NT2/D1 (cell line): ENCODE data around the gene ARHGAP42.

Source experiments
- DNase-seq: peaks from one replicate; pipeline ENCODE4 v3.0.0-alpha.2; 2011; ENCODE audit warnings: low read depth, low spot score
- H3K27me3 ChIP-seq: 2 replicates; pipeline ENCODE4 v1.6.0; 2011; ENCODE audit warnings: mild to moderate bottlenecking; ENCODE audit not compliant: insufficient read length, insufficient read depth
- H3K36me3 ChIP-seq: 2 replicates; pipeline ENCODE4 v1.6.1; 2011; ENCODE audit warnings: mild to moderate bottlenecking, low read length, mixed read lengths; ENCODE audit not compliant: insufficient read depth, insufficient read length
- H3K4me1 ChIP-seq: 2 replicates; pipeline ENCODE4 v1.5.1; 2011; ENCODE audit not compliant: insufficient read depth, insufficient read length
- H3K4me3 ChIP-seq: 2 replicates; pipeline ENCODE4 v1.5.1; 2011; ENCODE audit warnings: low read depth; ENCODE audit not compliant: insufficient read length
- H3K9ac ChIP-seq: 2 replicates; pipeline ENCODE4 v1.6.0; 2011; ENCODE audit warnings: low read depth; ENCODE audit not compliant: insufficient read length
- H3K9me3 ChIP-seq: 2 replicates; pipeline ENCODE4 v1.5.1; 2011; ENCODE audit warnings: mild to moderate bottlenecking, low read length; ENCODE audit not compliant: insufficient read depth
- SUZ12 ChIP-seq: IDR thresholded peaks from 2 replicates; pipeline ENCODE4 v1.6.1; 2011; ENCODE audit not compliant: insufficient read length, insufficient read depth; ENCODE audit errors: extremely low read depth
- YY1 ChIP-seq: IDR thresholded peaks from 2 replicates; pipeline ENCODE4 v1.6.1; 2011; ENCODE audit not compliant: insufficient read length, insufficient read depth
- ZNF274 ChIP-seq: IDR thresholded peaks from 2 replicates; pipeline ENCODE4 v1.6.1; 2011; ENCODE audit warnings: mild to moderate bottlenecking, low read depth, low read length

ARHGAP42 gene, protein sequence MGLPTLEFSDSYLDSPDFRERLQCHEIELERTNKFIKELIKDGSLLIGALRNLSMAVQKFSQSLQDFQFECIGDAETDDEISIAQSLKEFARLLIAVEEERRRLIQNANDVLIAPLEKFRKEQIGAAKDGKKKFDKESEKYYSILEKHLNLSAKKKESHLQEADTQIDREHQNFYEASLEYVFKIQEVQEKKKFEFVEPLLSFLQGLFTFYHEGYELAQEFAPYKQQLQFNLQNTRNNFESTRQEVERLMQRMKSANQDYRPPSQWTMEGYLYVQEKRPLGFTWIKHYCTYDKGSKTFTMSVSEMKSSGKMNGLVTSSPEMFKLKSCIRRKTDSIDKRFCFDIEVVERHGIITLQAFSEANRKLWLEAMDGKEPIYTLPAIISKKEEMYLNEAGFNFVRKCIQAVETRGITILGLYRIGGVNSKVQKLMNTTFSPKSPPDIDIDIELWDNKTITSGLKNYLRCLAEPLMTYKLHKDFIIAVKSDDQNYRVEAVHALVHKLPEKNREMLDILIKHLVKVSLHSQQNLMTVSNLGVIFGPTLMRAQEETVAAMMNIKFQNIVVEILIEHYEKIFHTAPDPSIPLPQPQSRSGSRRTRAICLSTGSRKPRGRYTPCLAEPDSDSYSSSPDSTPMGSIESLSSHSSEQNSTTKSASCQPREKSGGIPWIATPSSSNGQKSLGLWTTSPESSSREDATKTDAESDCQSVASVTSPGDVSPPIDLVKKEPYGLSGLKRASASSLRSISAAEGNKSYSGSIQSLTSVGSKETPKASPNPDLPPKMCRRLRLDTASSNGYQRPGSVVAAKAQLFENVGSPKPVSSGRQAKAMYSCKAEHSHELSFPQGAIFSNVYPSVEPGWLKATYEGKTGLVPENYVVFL

DNA sequence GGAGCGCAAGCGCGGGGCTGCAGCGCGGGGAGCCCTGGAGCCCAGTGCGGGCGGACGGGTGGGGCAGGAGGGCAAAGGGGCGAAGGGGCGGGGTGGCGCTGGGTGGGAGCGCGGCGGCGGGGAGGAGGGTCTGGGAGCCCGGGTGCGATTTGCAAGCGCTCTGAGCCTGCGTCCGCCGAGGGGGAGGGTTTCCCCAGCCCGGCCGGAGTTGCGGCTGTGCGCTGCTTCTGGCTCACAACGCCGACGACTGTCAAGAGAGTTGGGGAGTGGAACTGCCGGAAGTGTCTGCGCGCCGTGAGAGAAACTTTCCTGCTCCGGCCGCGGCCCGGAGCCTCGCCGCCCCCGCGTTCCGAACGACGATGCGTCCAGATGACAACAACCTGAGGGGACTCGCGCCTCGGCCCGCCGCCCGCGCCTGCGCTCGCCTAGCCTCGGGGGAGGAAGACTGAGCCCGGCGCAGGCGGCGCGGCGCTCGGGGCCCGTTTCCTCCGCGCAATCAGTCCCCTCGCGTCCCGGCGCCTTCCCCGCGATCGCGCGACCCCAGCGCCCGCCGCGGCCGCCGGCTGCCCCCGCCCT, at the start of gene ARHGAP42:
Gene ARHGAP42 (plus strand): TSS at position 235 of the 576 bp plus-strand sequence. CDS start 391 bp downstream, outside the sequence.
- no peaks in the 10 kb centered on the region for H3K27me3 ChIP-seq
- peak within 1 kb of the TSS; percentile 57 for H3K4me3 ChIP-seq
- H3K9me3 ChIP-seq: no peaks in the 10 kb centered on the region
- H3K9ac ChIP-seq: peak within 1 kb of the TSS; percentile 75
- H3K4me1 ChIP-seq: no peaks in the 10 kb centered on the region
- peak; percentile 70 for DNase-seq
- peaks cover 10% of the 10 kb centered on the region for H3K36me3 ChIP-seq
- no peak for TF ChIP-seq YY1
- no peak for TF ChIP-seq ZNF274
- TF ChIP-seq SUZ12: no peak

DNA sequence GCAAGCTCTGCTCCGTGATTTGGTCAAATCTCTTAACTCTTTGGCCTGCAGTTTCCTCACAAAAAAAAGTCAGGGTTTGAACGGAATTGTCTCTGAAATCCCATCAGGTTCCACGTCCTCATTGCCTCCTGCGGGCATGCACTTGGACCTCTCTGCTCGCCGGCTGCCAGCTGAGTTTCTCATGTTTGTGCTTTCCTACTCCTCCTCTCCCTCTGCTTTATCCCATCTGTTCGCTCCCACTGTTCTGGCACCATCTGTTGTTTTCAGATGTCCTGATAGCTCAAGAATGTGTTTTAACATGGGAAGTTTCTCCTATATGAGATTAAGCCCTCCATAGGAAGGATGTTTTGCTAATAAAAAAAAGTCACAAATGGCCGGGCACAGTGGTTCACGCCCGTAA, 49.4 kb upstream of the ARHGAP42 start:
- Histone ChIP-seq H3K9me3 (no peaks in the 10 kb centered on the region), H3K4me3 (no peak overlapping the region), H3K9ac (no peak overlapping the region), H3K4me1 (no peaks in the 10 kb centered on the region), H3K36me3 (no peaks in the 10 kb centered on the region), H3K27me3 (no peaks in the 10 kb centered on the region)
- no peak for TF ChIP-seq ZNF274
- no peak for TF ChIP-seq SUZ12
- TF ChIP-seq YY1: no peak
- DNase-seq: no peak

DNA sequence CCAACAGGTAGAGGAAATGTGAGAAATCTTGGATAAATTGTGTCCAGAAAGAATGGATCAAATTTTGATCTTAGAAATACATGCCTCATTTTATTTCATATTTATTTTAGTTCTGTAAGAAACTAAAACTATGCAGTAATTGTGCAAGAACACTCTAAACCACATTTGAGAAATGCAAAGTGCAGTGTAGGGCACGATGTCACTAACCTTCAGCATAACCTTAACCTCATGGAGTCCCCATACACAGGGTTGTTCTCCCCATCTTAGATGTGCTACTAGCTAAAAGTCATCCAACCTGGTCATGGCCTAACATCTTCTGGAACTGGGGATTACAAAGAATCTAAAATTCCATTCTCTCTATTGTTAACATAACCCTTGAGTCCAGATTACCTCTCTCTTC, 48.4 kb upstream of the ARHGAP42 start:
- no peak for DNase-seq
- H3K4me3 ChIP-seq: no peak overlapping the region
- H3K36me3 ChIP-seq: no peaks in the 10 kb centered on the region
- no peaks in the 10 kb centered on the region for H3K4me1 ChIP-seq
- no peak for TF ChIP-seq ZNF274
- no peak for TF ChIP-seq SUZ12
- no peak for TF ChIP-seq YY1
- no peaks in the 10 kb centered on the region for H3K27me3 ChIP-seq
- no peaks in the 10 kb centered on the region for H3K9me3 ChIP-seq
- H3K9ac ChIP-seq: no peak overlapping the region

DNA sequence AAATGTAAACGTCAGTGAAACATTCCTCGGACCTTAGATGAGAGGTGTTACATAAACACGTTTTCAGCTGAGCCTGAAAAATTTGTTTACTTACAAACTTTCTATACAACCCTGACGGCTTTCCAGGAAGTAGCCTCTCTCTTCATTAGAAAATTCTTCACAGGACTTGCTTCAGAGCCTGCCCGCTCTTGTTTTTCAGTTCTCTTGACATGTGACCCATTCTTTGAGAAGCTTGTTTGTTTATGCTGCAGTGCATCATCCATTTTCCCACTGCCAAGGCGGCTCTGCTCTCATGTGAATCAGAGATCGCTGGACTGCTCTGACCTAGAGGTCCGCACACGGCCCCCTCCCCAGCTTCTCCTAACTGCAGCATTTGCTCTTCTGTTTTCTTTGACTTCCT, 47.9 kb upstream of the ARHGAP42 start:
- Histone ChIP-seq H3K4me1 (no peaks in the 10 kb centered on the region), H3K4me3 (no peak overlapping the region)
- TF ChIP-seq SUZ12 (no peak), ZNF274 (no peak), YY1 (no peak)

DNA sequence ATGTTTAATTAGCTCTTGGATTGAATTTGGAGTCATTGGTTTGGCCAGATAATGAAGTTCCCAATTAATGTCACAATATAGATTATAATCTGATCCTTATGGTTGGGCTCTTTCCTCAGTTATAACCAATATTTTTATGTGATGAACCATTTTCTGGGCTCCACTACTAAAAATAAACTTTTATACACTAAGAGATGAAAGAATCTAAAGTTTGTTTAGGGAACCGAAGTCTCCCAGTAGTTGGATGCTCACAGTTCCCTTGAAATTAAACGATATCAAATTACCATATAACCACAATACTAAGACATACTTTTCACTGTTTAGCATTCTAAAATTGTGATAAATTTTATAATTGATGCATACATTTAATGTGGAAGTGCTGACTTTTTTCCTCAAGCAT, 47.0 kb upstream of the ARHGAP42 start:
- no peak overlapping the region for H3K4me3 ChIP-seq
- H3K9ac ChIP-seq: no peak overlapping the region
- no peaks in the 10 kb centered on the region for H3K9me3 ChIP-seq
- DNase-seq: no peak
- H3K27me3 ChIP-seq: no peaks in the 10 kb centered on the region
- TF ChIP-seq YY1 (no peak), ZNF274 (no peak), SUZ12 (no peak)
- no peaks in the 10 kb centered on the region for H3K36me3 ChIP-seq
- no peaks in the 10 kb centered on the region for H3K4me1 ChIP-seq

More for the DNA sequence above, 47.9 kb upstream of the ARHGAP42 start:
- no peak overlapping the region for H3K9ac ChIP-seq
- no peak for DNase-seq
- H3K36me3 ChIP-seq: no peaks in the 10 kb centered on the region
- no peaks in the 10 kb centered on the region for H3K27me3 ChIP-seq
- H3K9me3 ChIP-seq: no peaks in the 10 kb centered on the region

DNA sequence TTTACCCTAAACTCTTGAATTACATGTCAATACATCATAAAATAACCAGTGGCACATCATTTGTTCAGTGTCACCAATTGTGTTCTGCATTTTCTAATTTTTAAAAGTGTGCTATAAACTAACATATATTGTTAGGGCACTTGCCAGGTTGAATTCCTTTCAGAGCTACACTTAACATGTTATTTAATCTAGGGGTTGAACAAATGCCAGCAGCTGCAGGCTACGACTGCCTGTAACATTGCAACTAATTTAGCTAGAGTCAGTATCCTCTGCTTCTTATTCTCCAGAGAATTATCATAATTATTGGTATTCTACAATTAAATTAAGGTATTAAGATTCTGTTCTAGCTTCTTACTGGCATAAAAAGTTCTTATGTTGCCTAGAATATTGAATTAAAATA, 46.4 kb upstream of the ARHGAP42 start:
- H3K27me3 ChIP-seq: no peaks in the 10 kb centered on the region
- no peaks in the 10 kb centered on the region for H3K9me3 ChIP-seq
- no peaks in the 10 kb centered on the region for H3K4me1 ChIP-seq
- no peak for DNase-seq
- H3K36me3 ChIP-seq: no peaks in the 10 kb centered on the region
- H3K9ac ChIP-seq: no peak overlapping the region
- no peak overlapping the region for H3K4me3 ChIP-seq
- no peak for TF ChIP-seq YY1
- no peak for TF ChIP-seq ZNF274
- TF ChIP-seq SUZ12: no peak

DNA sequence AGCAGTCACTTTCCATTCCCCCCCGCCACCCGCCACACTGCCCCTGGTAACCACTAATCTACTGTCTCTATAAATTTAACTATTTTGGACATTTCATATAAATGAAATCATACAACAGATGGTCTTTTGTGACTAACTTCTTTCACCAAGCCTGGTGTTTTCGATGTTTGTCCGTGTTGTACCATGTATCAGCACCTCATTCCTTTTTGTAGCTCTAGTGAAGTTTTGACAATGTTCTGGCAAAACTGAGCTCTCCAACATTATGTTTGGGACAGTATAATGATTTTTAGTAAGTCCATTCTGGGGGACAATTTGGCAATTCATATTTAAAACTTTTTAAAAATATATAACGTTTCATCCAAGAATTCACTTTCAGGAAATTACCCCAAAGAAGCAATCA, 45.6 kb upstream of the ARHGAP42 start:
- no peak overlapping the region for H3K9ac ChIP-seq
- no peak for DNase-seq
- H3K27me3 ChIP-seq: no peaks in the 10 kb centered on the region
- no peaks in the 10 kb centered on the region for H3K9me3 ChIP-seq
- no peaks in the 10 kb centered on the region for H3K36me3 ChIP-seq
- TF ChIP-seq ZNF274 (no peak), YY1 (no peak), SUZ12 (no peak)
- H3K4me3 ChIP-seq: no peak overlapping the region
- H3K4me1 ChIP-seq: no peaks in the 10 kb centered on the region
